ENCODE measurements around the gene OLFM2.
"Not testable (repeated sequence)": the region's sequence is repeated elsewhere in the genome, so short reads cannot be mapped to it uniquely, and the experiment has no call there.

The OLFM2 gene

GRCh38 chr19:9823816-9824215 is 112.5 kb downstream of the OLFM2 start:
- DNase-seq: no peak

- not testable (repeated sequence) for DNase-seq
Measured at GRCh38 chr19:9820034-9820433, 116.3 kb downstream of the OLFM2 start.

- no peak for DNase-seq
Measured at GRCh38 chr19:9819596-9819909, 116.8 kb downstream of the OLFM2 start.

- DNase-seq: peak; percentile 100
Measured at GRCh38 chr19:9818734-9819595, 117.3 kb downstream of the OLFM2 start, which contains the start of gene FBXL12. TSS of gene FBXL12 (minus strand) at chr19:9819079. CDS start at chr19:9818813, 266 bp downstream.

- no peak for DNase-seq
Measured at GRCh38 chr19:9818175-9818733, 118.1 kb downstream of the OLFM2 start.

GRCh38 chr19:9811139-9811538 is 125.2 kb downstream of the OLFM2 start:
- DNase-seq: no peak

GRCh38 chr19:9808855-9809824 is 127.2 kb downstream of the OLFM2 start:
- peak; percentile 52 for DNase-seq

GRCh38 chr19:9806803-9807202 is 129.5 kb downstream of the OLFM2 start:
- DNase-seq: no peak
